ENCODE results near the gene AIDA.

AIDA gene

DNA sequence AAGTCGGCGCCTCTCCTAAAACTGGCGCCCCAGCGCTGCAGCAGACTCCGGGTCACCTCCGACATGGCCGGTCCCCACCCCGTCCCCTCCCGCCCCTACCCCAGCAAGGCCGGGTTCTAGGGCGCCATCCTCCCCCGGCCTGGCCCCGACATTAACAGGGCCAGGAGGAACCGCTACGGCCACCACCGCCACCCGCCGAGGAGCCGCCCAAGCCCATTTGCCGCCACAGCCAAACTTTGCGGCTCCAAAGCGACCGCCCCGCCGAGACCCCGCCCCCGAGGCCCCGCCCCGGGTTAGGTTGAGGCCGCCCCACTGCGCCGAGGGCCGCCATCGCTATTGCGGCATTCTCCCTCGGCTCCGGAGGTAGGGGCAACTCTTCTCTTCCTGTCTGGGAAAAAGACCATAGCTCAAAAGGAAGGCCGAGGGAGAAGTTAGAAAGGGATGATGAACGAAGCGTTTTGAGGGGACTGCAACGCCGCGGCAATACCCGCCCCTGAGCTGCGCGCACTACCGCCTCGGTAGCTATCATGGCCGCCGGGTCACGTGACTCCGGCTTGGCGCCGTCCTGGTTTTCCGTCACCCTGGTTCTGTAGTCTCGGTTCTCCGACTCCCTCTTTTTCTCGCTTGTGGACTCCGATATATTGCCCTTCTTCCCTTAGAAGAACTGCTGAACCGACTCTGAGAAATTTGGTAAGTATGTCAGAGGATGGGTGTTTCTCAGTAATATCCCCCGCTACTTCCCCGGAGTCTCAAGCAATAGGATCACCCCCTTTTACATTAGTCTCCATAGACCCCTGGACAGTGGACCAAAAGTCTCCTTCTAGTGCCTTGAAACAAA, at the start of gene AIDA, which contains the start of gene BROX:
Gene AIDA (minus strand): TSS at position 239 of the 838 bp plus-strand sequence. CDS start 174 bp downstream, at position 65.
Gene BROX (plus strand): TSS at position 312 of the 838 bp plus-strand sequence. CDS start 3,136 bp downstream, outside the sequence.
- TF ChIP-seq, protein P1, sequence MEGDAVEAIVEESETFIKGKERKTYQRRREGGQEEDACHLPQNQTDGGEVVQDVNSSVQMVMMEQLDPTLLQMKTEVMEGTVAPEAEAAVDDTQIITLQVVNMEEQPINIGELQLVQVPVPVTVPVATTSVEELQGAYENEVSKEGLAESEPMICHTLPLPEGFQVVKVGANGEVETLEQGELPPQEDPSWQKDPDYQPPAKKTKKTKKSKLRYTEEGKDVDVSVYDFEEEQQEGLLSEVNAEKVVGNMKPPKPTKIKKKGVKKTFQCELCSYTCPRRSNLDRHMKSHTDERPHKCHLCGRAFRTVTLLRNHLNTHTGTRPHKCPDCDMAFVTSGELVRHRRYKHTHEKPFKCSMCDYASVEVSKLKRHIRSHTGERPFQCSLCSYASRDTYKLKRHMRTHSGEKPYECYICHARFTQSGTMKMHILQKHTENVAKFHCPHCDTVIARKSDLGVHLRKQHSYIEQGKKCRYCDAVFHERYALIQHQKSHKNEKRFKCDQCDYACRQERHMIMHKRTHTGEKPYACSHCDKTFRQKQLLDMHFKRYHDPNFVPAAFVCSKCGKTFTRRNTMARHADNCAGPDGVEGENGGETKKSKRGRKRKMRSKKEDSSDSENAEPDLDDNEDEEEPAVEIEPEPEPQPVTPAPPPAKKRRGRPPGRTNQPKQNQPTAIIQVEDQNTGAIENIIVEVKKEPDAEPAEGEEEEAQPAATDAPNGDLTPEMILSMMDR (IDR thresholded peaks at IDR 0.05; ENCODE audit: extremely low read depth, insufficient read depth, missing control alignments): no peak
- peak; percentile 93 for DNase-seq (ENCODE audit: low spot score)
- in situ Hi-C loops (cut with MboI; ENCODE audit: low pct_unique_long_range_greater_than_20kb, low sequenced_read_pairs, unreplicated experiment): no loop called here

GRCh38 chr1:222761083-222761482, 48.8 kb upstream of the AIDA start:
- in situ Hi-C loops (cut with MboI; ENCODE audit: low pct_unique_long_range_greater_than_20kb, low sequenced_read_pairs, unreplicated experiment): no loop called here
- DNase-seq (ENCODE audit: low spot score): no peak
- TF ChIP-seq, protein P1 (IDR thresholded peaks at IDR 0.05; ENCODE audit: extremely low read depth, insufficient read depth, missing control alignments): no peak

- no peak for DNase-seq (ENCODE audit: low spot score)
- in situ Hi-C loops (cut with MboI; ENCODE audit: low pct_unique_long_range_greater_than_20kb, low sequenced_read_pairs, unreplicated experiment): no loop called here
- TF ChIP-seq, protein P1 (IDR thresholded peaks at IDR 0.05; ENCODE audit: extremely low read depth, insufficient read depth, missing control alignments): no peak
These were observed 47.3 kb upstream of the AIDA start for GRCh38 chr1:222759451-222760035.

- no peak for DNase-seq (ENCODE audit: low spot score)
- TF ChIP-seq, protein P1 (IDR thresholded peaks at IDR 0.05; ENCODE audit: extremely low read depth, insufficient read depth, missing control alignments): no peak
- in situ Hi-C loops (cut with MboI; ENCODE audit: low pct_unique_long_range_greater_than_20kb, low sequenced_read_pairs, unreplicated experiment): no loop called here
These were observed 45.5 kb upstream of the AIDA start for GRCh38 chr1:222757646-222758268.

- DNase-seq (ENCODE audit: low spot score): no peak
- in situ Hi-C loops (cut with MboI; ENCODE audit: low pct_unique_long_range_greater_than_20kb, low sequenced_read_pairs, unreplicated experiment): no loop called here
- TF ChIP-seq, protein P1 (IDR thresholded peaks at IDR 0.05; ENCODE audit: extremely low read depth, insufficient read depth, missing control alignments): no peak
These were observed 42.3 kb upstream of the AIDA start for GRCh38 chr1:222754366-222755139.

- DNase-seq (ENCODE audit: low spot score): no peak
- in situ Hi-C loops (cut with MboI; ENCODE audit: low pct_unique_long_range_greater_than_20kb, low sequenced_read_pairs, unreplicated experiment): no loop called here
- TF ChIP-seq, protein P1 (IDR thresholded peaks at IDR 0.05; ENCODE audit: extremely low read depth, insufficient read depth, missing control alignments): no peak
These were observed 39.0 kb upstream of the AIDA start for GRCh38 chr1:222751255-222751654.
